HG02852 (cell line): Measurements from ENCODE around the gene MARS1.
A peak's percentile ranks its signal among the peaks of the same experiment; 100 is the strongest.
"Not testable (repeated sequence)": the region's sequence is repeated elsewhere in the genome, so short reads cannot be mapped to it uniquely, and the experiment has no call there.

ENCODE experiments used
- ATAC-seq: cut with Tn5 transposase; IDR thresholded peaks from one replicate; pipeline ENCODE4 v1.9.1; 2021; ENCODE audit warnings: mild to moderate bottlenecking, moderate library complexity; ENCODE audit not compliant: unreplicated experiment

The MARS1 gene

GRCh38 chr12:57487597-57488401 is at the start of gene MARS1:
MARS1 (plus strand) TSS chr12:57488068; CDS start chr12:57488091, 23 bp downstream.
- ATAC-seq: peak; percentile 95

DNA sequence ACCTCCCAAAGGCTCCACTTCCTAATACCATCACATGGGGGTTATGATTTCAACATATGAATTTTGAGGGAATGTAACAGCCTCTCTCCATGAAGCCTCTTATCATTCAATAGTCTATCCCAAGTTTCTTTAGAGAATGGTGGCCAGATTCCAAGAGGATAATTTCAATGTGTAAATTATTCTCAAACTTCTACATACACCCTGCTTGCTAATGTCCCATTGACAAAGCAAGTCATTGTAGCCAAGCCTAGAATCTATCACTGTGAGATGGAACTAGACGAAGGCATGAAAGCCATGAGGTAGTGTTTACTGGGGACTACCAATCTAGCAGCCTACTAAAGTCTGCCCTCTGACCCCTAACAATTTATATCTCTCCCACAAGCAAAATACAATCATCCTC is 49.5 kb upstream of the MARS1 start:
- ATAC-seq: no peak

GRCh38 chr12:57439762-57440266 is 48.1 kb upstream of the MARS1 start:
- no peak for ATAC-seq

- not testable (repeated sequence) for ATAC-seq
Observed at GRCh38 chr12:57441393-57441792, 46.5 kb upstream of the MARS1 start.

- no peak for ATAC-seq
Observed at GRCh38 chr12:57441846-57442427, 45.9 kb upstream of the MARS1 start.

GRCh38 chr12:57444337-57444736 is 43.5 kb upstream of the MARS1 start:
- ATAC-seq: not testable (repeated sequence)

GRCh38 chr12:57444744-57445143 is 43.1 kb upstream of the MARS1 start:
- no peak for ATAC-seq

- no peak for ATAC-seq
Observed at GRCh38 chr12:57446292-57446960, 41.4 kb upstream of the MARS1 start.

DNA sequence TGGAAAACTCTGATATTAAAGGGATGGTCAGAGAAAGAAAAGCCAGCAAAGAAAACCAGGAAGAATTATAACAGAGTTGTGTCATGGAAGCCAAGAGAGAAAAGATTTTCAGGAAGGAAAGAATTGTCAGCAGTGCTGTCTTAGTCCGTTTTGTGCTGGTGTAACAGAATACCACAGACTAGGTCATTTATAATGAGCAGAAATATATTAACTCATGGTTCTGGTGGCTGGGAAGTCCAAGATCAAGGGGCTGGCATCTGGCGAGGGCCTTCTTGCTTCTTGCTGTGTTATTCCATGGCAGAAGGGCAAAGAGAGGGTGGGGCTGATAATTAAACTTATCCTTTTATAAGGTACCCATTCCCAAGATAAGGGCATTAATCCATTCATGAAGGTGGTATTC is 39.2 kb upstream of the MARS1 start:
- ATAC-seq: no peak

DNA sequence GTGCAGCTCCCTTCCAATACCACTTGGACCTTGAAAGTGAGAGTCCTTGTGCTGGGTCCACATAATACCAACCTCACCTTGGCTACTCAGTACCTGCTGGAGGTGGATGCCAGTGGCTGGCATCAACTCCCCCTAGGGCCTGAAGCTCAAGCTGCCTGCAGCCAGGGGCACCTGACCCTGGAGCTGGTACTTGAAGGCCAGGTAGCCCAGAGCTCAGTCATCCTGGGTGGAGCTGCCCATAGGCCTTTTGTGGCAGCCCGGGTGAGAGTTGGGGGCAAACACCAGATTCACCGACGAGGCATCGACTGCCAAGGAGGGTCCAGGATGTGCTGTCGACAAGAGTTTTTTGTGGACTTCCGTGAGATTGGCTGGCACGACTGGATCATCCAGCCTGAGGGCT is 38.5 kb upstream of the MARS1 start:
- ATAC-seq: no peak

DNA sequence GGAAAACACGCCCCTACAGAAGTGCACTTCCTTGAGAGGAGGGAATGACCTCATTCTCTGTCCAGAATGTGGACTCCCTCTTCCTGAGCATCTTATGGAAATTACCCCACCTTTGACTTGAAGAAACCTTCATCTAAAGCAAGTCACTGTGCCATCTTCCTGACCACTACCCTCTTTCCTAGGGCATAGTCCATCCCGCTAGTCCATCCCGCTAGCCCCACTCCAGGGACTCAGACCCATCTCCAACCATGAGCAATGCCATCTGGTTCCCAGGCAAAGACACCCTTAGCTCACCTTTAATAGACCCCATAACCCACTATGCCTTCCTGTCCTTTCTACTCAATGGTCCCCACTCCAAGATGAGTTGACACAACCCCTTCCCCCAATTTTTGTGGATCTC is 37.8 kb upstream of the MARS1 start:
- ATAC-seq: no peak

GRCh38 chr12:57451233-57451778 is 36.6 kb upstream of the MARS1 start:
- no peak for ATAC-seq

GRCh38 chr12:57452181-57452936 is 35.5 kb upstream of the MARS1 start:
- ATAC-seq: no peak

GRCh38 chr12:57452937-57453509 is 34.8 kb upstream of the MARS1 start:
- ATAC-seq: peak; percentile 58

DNA sequence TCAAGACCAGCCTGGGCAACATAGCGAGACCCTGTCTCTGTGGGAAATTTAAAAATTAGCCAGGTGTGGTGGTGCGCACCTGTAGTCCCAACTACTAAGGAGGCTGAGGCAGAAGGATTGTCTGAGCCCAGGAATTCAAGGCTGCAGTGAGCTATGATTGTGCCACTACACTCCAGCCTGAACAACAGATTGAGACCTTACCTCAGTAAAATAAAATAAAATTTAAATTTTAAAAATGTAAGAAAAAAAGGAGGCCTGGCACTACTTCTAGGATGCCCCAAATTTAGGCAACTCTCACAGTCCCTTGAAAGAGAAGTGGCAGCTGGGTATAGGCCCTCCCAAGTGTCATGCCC is 33.7 kb upstream of the MARS1 start:
- ATAC-seq: no peak

DNA sequence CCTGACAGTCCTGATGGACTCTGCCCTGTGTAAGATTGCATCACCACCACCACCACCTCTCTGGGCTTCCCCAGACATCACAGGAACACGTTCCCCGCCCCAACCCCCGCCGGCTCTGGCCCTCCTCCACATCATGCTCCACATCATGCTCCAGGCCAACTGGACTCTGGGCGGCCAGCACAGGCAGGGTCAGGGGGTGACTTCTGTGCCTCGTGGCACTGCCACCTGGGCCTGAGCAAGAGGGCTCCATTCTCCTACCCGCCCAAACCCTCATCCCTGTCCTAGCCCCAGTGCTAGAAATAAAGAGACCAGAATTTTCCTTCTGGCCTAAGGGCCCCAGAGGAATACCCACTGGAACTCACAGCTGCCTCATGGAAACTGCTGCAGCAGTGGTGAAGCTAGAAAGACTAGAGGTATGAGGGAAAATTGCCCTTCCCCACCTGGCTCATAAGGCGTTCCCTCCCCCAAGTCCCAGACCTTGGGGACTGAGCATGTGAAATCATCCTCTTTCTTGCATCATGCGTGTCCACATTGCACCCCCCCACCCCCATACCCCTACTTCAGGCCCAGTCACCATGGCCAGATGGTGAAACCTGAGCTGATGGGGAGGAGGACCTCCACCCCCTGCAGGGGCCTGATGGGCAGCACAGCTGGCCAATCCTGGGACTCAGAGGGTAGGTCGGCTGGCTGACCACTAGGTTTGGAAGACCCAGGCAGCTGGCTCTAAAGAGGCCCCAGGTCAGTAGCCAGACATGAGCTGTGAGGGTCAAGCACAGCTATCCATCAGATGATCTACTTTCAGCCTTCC is 33.1 kb upstream of the MARS1 start, which contains the start of gene INHBE:
TSS of gene INHBE (plus strand) at position 742 of the 808 bp plus-strand sequence. CDS start 230 bp downstream, outside the sequence.
- ATAC-seq: no peak

GRCh38 chr12:57455374-57456144 is 32.3 kb upstream of the MARS1 start:
- no peak for ATAC-seq

DNA sequence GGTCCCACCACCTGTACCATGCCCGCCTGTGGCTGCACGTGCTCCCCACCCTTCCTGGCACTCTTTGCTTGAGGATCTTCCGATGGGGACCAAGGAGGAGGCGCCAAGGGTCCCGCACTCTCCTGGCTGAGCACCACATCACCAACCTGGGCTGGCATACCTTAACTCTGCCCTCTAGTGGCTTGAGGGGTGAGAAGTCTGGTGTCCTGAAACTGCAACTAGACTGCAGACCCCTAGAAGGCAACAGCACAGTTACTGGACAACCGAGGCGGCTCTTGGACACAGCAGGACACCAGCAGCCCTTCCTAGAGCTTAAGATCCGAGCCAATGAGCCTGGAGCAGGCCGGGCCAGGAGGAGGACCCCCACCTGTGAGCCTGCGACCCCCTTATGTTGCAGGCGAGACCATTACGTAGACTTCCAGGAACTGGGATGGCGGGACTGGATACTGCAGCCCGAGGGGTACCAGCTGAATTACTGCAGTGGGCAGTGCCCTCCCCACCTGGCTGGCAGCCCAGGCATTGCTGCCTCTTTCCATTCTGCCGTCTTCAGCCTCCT is 31.6 kb upstream of the MARS1 start:
- no peak for ATAC-seq
